ENCODE data around the gene HMGB4. TPM values are rescaled to one million over a fixed set of nuclear protein-coding genes. Genes with fewer than 3 reads are reported as not detected.

The HMGB4 gene
- total RNA-seq, 3 donors from 2014 or later (not counting 1 experiment from before 2014, with no cell fraction given): not detected

DNA sequence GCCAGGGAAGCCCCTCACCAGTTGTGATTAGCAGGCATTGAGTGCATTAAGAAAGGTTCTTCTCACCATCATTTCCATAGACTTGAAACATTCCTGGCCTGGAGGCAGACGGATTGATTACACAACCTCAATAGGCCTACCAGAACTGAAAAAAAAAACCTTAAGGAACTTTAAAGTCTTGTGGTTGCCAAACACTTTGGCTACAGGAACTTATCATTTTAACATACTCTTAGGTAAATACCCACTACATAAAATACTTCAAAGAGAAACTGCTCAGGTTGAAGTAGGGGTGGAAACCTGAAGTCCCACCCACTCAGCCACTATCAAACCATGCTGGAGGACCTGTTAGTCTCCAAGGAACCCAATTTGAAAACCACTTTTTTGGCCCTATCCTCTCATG is 22.4 kb upstream of the HMGB4 start:
- DNase-seq (no peak), ATAC-seq (no peak)
- Mint-ChIP-seq H3K36me3 (no peaks in the 10 kb centered on the region), H3K27me3 (ENCODE audit: low read depth in 2 of 2) (peaks cover 10 to 19% of the 10 kb centered on the region in 2 donors), H3K4me1 (peaks cover 0 to 5% of the 10 kb centered on the region in 2 donors), H3K27ac (no peak overlapping the region), H3K4me3 (no peak overlapping the region), H3K9me3 (no peaks in the 10 kb centered on the region)
- WGBS (ENCODE audit: insufficient coverage): 73% methylated on average over 1 of the region's 1 CpG
- Histone ChIP-seq H3K27me3 (ENCODE audit: control insufficient read depth, insufficient read depth, low read length) (no peaks in the 10 kb centered on the region), H3K9me3 (ENCODE audit: control insufficient read depth, insufficient read depth, low read length) (no peaks in the 10 kb centered on the region), H3K4me3 (ENCODE audit: low read length) (no peak overlapping the region), H3K27ac (ENCODE audit: low read length) (no peak overlapping the region), H3K36me3 (ENCODE audit: control insufficient read depth, insufficient read depth, low read length) (no peaks in the 10 kb centered on the region), H3K4me1 (ENCODE audit: control insufficient read depth, insufficient read depth, low read length) (no peaks in the 10 kb centered on the region)
- TF ChIP-seq CTCF (IDR thresholded peaks at IDR 0.05): no peak
- intact Hi-C loops (cut with micrococcal nuclease): no loop called here

GRCh38 chr1:33842348-33842747 is 21.5 kb upstream of the HMGB4 start:
- no peaks in the 10 kb centered on the region for H3K9me3 ChIP-seq (ENCODE audit: control insufficient read depth, insufficient read depth, low read length)
- no peaks in the 10 kb centered on the region for H3K9me3 Mint-ChIP-seq
- ATAC-seq (no peak), DNase-seq (no peak)
- 74% methylated on average over 4 of the region's 5 CpGs for WGBS (ENCODE audit: insufficient coverage)
- no peak overlapping the region for H3K4me3 ChIP-seq (ENCODE audit: low read length)
- no peaks in the 10 kb centered on the region for H3K27me3 ChIP-seq (ENCODE audit: control insufficient read depth, insufficient read depth, low read length)
- peaks cover 10 to 19% of the 10 kb centered on the region in 2 donors for H3K27me3 Mint-ChIP-seq (ENCODE audit: low read depth in 2 of 2)
- TF ChIP-seq CTCF (IDR thresholded peaks at IDR 0.05): no peak
- H3K36me3 Mint-ChIP-seq: no peaks in the 10 kb centered on the region
- no peak overlapping the region for H3K27ac Mint-ChIP-seq
- peaks cover 0 to 5% of the 10 kb centered on the region in 2 donors for H3K4me1 Mint-ChIP-seq
- H3K36me3 ChIP-seq (ENCODE audit: control insufficient read depth, insufficient read depth, low read length): no peaks in the 10 kb centered on the region
- no peak overlapping the region for H3K27ac ChIP-seq (ENCODE audit: low read length)
- H3K4me1 ChIP-seq (ENCODE audit: control insufficient read depth, insufficient read depth, low read length): no peaks in the 10 kb centered on the region
- no peak overlapping the region for H3K4me3 Mint-ChIP-seq
- intact Hi-C loops (cut with micrococcal nuclease): no loop called here

GRCh38 chr1:33844166-33844565 is 19.7 kb upstream of the HMGB4 start:
- ATAC-seq (no peak), DNase-seq (no peak)
- WGBS (ENCODE audit: insufficient coverage): 78% methylated on average over 5 of the region's 5 CpGs
- intact Hi-C loops (cut with micrococcal nuclease): no loop called here
- Mint-ChIP-seq H3K36me3 (no peaks in the 10 kb centered on the region), H3K4me1 (peaks cover 0 to 5% of the 10 kb centered on the region in 2 donors), H3K27ac (no peak overlapping the region), H3K4me3 (no peak overlapping the region), H3K27me3 (ENCODE audit: low read depth in 2 of 2) (peaks cover 12 to 18% of the 10 kb centered on the region in 2 donors), H3K9me3 (no peaks in the 10 kb centered on the region)
- no peaks in the 10 kb centered on the region for H3K27me3 ChIP-seq (ENCODE audit: control insufficient read depth, insufficient read depth, low read length)
- H3K4me1 ChIP-seq (ENCODE audit: control insufficient read depth, insufficient read depth, low read length): no peaks in the 10 kb centered on the region
- no peak for TF ChIP-seq CTCF (IDR thresholded peaks at IDR 0.05)
- no peaks in the 10 kb centered on the region for H3K36me3 ChIP-seq (ENCODE audit: control insufficient read depth, insufficient read depth, low read length)
- no peak overlapping the region for H3K4me3 ChIP-seq (ENCODE audit: low read length)
- no peaks in the 10 kb centered on the region for H3K9me3 ChIP-seq (ENCODE audit: control insufficient read depth, insufficient read depth, low read length)
- no peak overlapping the region for H3K27ac ChIP-seq (ENCODE audit: low read length)

- no peaks in the 10 kb centered on the region for H3K9me3 ChIP-seq (ENCODE audit: control insufficient read depth, insufficient read depth, low read length)
- H3K4me1 ChIP-seq (ENCODE audit: control insufficient read depth, insufficient read depth, low read length): no peaks in the 10 kb centered on the region
- no peaks in the 10 kb centered on the region for H3K9me3 Mint-ChIP-seq
- H3K4me3 Mint-ChIP-seq: no peak overlapping the region
- peaks cover 9 to 27% of the 10 kb centered on the region in 2 donors for H3K27me3 Mint-ChIP-seq (ENCODE audit: low read depth in 2 of 2)
- no peak overlapping the region for H3K4me3 ChIP-seq (ENCODE audit: low read length)
- ATAC-seq (no peak), DNase-seq (no peak)
- no peaks in the 10 kb centered on the region for H3K36me3 ChIP-seq (ENCODE audit: control insufficient read depth, insufficient read depth, low read length)
- H3K4me1 Mint-ChIP-seq: peaks cover 0 to 5% of the 10 kb centered on the region in 2 donors
- H3K27me3 ChIP-seq (ENCODE audit: control insufficient read depth, insufficient read depth, low read length): no peaks in the 10 kb centered on the region
- no peak for TF ChIP-seq CTCF (IDR thresholded peaks at IDR 0.05)
- intact Hi-C loops (cut with micrococcal nuclease): no loop called here
- H3K36me3 Mint-ChIP-seq: no peaks in the 10 kb centered on the region
- no peak overlapping the region for H3K27ac ChIP-seq (ENCODE audit: low read length)
- no peak overlapping the region for H3K27ac Mint-ChIP-seq
- WGBS (ENCODE audit: insufficient coverage): 91% methylated on average over 8 of the region's 8 CpGs
Observed at GRCh38 chr1:33846861-33847260, 17.0 kb upstream of the HMGB4 start.
